B cell (primary cell): ENCODE measurements around the gene NATD1. TPM values are rescaled to one million over a fixed set of nuclear protein-coding genes. Genes with fewer than 3 reads are reported as not detected.

Source experiments
- ATAC-seq: fragments of 200-7000 bp; cut with Tn5 transposase; one replicate; pipeline ENCODE4 v1.10.0; 2021; ENCODE audit warnings: low read depth, mild to moderate bottlenecking, moderate number of reproducible peaks, moderate library complexity
- CTCF ChIA-PET: fragments of 350-600 bp; sonication (Branson Sonifier 250); formaldehyde crosslinking; loops from one replicate; lab custom pipeline; 2021; ENCODE audit warnings: antibody characterized with exemption, inconsistent platforms; lab: Charles Lee
- POLR2A ChIA-PET: fragments of 350-600 bp; sonication (Branson Sonifier 250); formaldehyde crosslinking; loops from one replicate; lab custom pipeline; 2021; ENCODE audit warnings: antibody characterized with exemption; lab: Charles Lee
- DNase-seq: peaks from one replicate; pipeline ENCODE4 v3.0.0; 2013
- H2AFZ ChIP-seq: 2 replicates; pipeline ENCODE4 v1.6.1; 2012; ENCODE audit warnings: mild to moderate bottlenecking, low read depth, low read length; ENCODE audit not compliant: insufficient read depth, poor library complexity, severe bottlenecking
- H3K27ac ChIP-seq, 2 donors: 1 replicate in 1 of 2; 2 replicates in 1 of 2; pipeline ENCODE4 v1.5.1; 2012 to 2013; ENCODE audit warnings: low read length in 2 of 2, mild to moderate bottlenecking in 2 of 2, moderate library complexity in 1 of 2
- H3K27me3 ChIP-seq, 4 experiments: fragments of 200-600 bp in 1 of 4; sonication (generic) in 1 of 4; replicated peaks in 1 of 4; 1 replicate in 2 of 4; 2 replicates in 2 of 4; pipeline versions ENCODE4 v1.6.1 to v1.7.0; 2013 to 2016; ENCODE audit warnings: low read length in 3 of 4, mild to moderate bottlenecking in 2 of 4, mixed read lengths in 1 of 4, moderate library complexity in 1 of 4; ENCODE audit not compliant: insufficient read depth in 4 of 4, control insufficient read depth in 3 of 4; ENCODE audit errors: control extremely low read depth in 1 of 4
- H3K36me3 ChIP-seq, 2 experiments: replicated peaks in 1 of 2; 1 replicate in 1 of 2; 2 replicates in 1 of 2; pipeline versions ENCODE4 v1.6.1 to v1.7.1; 2013; ENCODE audit warnings: low read length in 1 of 2; ENCODE audit not compliant: insufficient read depth in 2 of 2, control insufficient read depth in 1 of 2; ENCODE audit errors: control extremely low read depth in 1 of 2, extremely low read depth in 1 of 2
- H3K4me1 ChIP-seq, 2 donors: fragments of 200-600 bp in 1 of 2; sonication (generic) in 1 of 2; 1 replicate in 1 of 2; 2 replicates in 1 of 2; pipeline versions ENCODE4 v1.5.1 to v1.6.1; 2013 to 2017; ENCODE audit warnings: low read length in 2 of 2; ENCODE audit not compliant: control insufficient read depth in 2 of 2, insufficient read depth in 2 of 2
- H3K4me2 ChIP-seq: replicated peaks from 2 replicates; pipeline ENCODE3; 2012; ENCODE audit warnings: mild to moderate bottlenecking, low read depth, low read length; ENCODE audit not compliant: poor library complexity, severe bottlenecking
- H3K4me3 ChIP-seq, 5 experiments: fragments of 200-600 bp in 1 of 5; sonication (generic) in 1 of 5; 1 replicate in 3 of 5; 2 replicates in 2 of 5; pipeline versions ENCODE4 v1.5.1 to v1.7.0; 2011 to 2016; ENCODE audit warnings: low read length in 4 of 5, mild to moderate bottlenecking in 4 of 5, low read depth in 2 of 5, control low read depth in 1 of 5, moderate library complexity in 1 of 5; ENCODE audit not compliant: insufficient read depth in 1 of 5; ENCODE audit errors: control extremely low read depth in 1 of 5, extremely low read depth in 1 of 5
- H3K79me2 ChIP-seq: fragments of 200-600 bp; sonication (generic); one replicate; pipeline ENCODE4 v1.6.0; 2016; ENCODE audit warnings: low read length; ENCODE audit not compliant: control insufficient read depth, insufficient read depth
- H3K9ac ChIP-seq: fragments of 200-600 bp; sonication (generic); 2 replicates; pipeline ENCODE4 v1.6.1; 2017; ENCODE audit warnings: mild to moderate bottlenecking, low read length, moderate library complexity
- H3K9me3 ChIP-seq, 3 donors: one replicate each; pipeline versions ENCODE4 v1.6.1 to v1.7.1; 2013; ENCODE audit warnings: low read length in 2 of 3; ENCODE audit not compliant: control insufficient read depth in 2 of 3, insufficient read depth in 1 of 3; ENCODE audit errors: control extremely low read depth in 1 of 3
- H4K20me1 ChIP-seq: 2 replicates; pipeline ENCODE4 v1.6.0; 2012; ENCODE audit warnings: mild to moderate bottlenecking, low read length; ENCODE audit not compliant: insufficient read depth, control insufficient read depth, poor library complexity, severe bottlenecking
- H3K27ac Mint-ChIP-seq: one replicate; pipeline ENCODE4 v1.8.0; 2021; ENCODE audit warnings: mixed read lengths
- H3K27me3 Mint-ChIP-seq: one replicate; pipeline ENCODE4 v1.8.0; 2021; ENCODE audit warnings: mixed read lengths
- H3K4me1 Mint-ChIP-seq: one replicate; pipeline ENCODE4 v1.8.0; 2021; ENCODE audit warnings: mixed read lengths
- H3K4me3 Mint-ChIP-seq: one replicate; pipeline ENCODE4 v1.8.0; 2021; ENCODE audit warnings: mixed read lengths
- H3K9me3 Mint-ChIP-seq: one replicate; pipeline ENCODE4 v1.8.0; 2022; ENCODE audit warnings: mixed read lengths; ENCODE audit not compliant: insufficient read depth
- EZH2 ChIP-seq: IDR thresholded peaks from 2 replicates; pipeline ENCODE4 v1.6.1; 2012; ENCODE audit warnings: borderline replicate concordance, low read depth, mild to moderate bottlenecking, moderate library complexity, low read length; ENCODE audit not compliant: insufficient read depth, poor library complexity, severe bottlenecking
- WGBS: methylation state at CpG from one replicate; pipeline ENCODE4 v1.1.5; 2013; ENCODE audit warnings: missing lambda C conversion rate; ENCODE audit not compliant: insufficient coverage; 5-methylcytosine and 5-hydroxymethylcytosine counted together
- intact Hi-C: fragments of 100-400 bp; cut with micrococcal nuclease; formaldehyde crosslinking; loops from one replicate; pipeline ENCODE4 v1.10.0; 2022
- polyA plus RNA-seq: library from polyadenylated mRNA; depleted of rRNA; stranded (reverse); fragments of >200 nt; gene quantifications from 2 replicates; pipeline ENCODE4 v1.2.3, GENCODE V29; 2012
- total RNA-seq, 2 donors: library from RNA; stranded (reverse); fragments of 120-200 nt in 1 of 2; gene quantifications; 1 replicate in 1 of 2; 2 replicates in 1 of 2; pipeline versions ENCODE4 v1.2.3 to v1.2.4, GENCODE V29; 2013 to 2022
- TF ChIP-seq, protein P1 (sequence below): fragments of 200-600 bp; IDR thresholded peaks from one replicate; pipeline ENCODE4 v1.8.0; 2022; ENCODE audit warnings: antibody characterized with exemption, mild to moderate bottlenecking

The NATD1 gene
- total and polyA plus RNA-seq, 2 donors (not counting 1 experiment from before 2014, with no cell fraction given), result 2.0 to 6.7 TPM

DNA sequence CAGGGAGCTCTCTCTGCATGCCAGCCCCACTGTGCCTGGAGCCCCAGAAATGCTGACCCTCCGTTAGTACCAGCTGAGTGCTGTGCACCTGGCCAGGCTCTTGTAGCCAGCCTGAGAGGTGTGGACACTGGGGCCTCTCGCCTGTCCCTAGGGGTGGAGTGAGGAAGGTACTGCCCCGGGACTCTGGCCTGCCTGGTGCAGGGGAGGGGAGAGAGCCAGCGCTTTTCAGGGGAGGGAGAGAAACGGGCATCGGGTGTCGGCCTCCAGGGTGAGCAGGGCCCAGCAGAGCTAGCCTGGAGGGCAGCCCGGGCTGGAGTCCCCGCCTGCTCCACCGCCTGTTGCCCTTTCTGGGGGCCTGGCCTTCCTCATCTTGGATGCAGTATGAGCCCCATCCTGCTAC is 44.4 kb upstream of the NATD1 start:
- Histone ChIP-seq H2AFZ (no peak overlapping the region), H3K27me3 (no peaks in the 10 kb centered on the region), H3K27ac (no peak overlapping the region), H3K9ac (no peak overlapping the region), H3K36me3 (peaks cover 0 to 52% of the 10 kb centered on the region in 2 experiments), H3K4me2 (no peak overlapping the region), H3K4me1 (no peaks in the 10 kb centered on the region), H3K9me3 (peaks cover 0 to 51% (median 0%) of the 10 kb centered on the region in 3 donors), H3K79me2 (peaks cover 58% of the 10 kb centered on the region), H4K20me1 (peaks cover 84% of the 10 kb centered on the region), H3K4me3 (no peak overlapping the region)
- Mint-ChIP-seq H3K27ac (no peak overlapping the region), H3K4me1 (peaks cover 18% of the 10 kb centered on the region), H3K27me3 (no peaks in the 10 kb centered on the region), H3K4me3 (no peak overlapping the region), H3K9me3 (no peaks in the 10 kb centered on the region)
- intact Hi-C loops, result no loop called here
- TF ChIP-seq EZH2, result no peak
- TF ChIP-seq, protein P1, sequence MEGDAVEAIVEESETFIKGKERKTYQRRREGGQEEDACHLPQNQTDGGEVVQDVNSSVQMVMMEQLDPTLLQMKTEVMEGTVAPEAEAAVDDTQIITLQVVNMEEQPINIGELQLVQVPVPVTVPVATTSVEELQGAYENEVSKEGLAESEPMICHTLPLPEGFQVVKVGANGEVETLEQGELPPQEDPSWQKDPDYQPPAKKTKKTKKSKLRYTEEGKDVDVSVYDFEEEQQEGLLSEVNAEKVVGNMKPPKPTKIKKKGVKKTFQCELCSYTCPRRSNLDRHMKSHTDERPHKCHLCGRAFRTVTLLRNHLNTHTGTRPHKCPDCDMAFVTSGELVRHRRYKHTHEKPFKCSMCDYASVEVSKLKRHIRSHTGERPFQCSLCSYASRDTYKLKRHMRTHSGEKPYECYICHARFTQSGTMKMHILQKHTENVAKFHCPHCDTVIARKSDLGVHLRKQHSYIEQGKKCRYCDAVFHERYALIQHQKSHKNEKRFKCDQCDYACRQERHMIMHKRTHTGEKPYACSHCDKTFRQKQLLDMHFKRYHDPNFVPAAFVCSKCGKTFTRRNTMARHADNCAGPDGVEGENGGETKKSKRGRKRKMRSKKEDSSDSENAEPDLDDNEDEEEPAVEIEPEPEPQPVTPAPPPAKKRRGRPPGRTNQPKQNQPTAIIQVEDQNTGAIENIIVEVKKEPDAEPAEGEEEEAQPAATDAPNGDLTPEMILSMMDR, result no peak
- DNase-seq, result no peak
- no peak for ATAC-seq
- ChIA-PET CTCF (no interaction called here), POLR2A (no interaction called here)
- 71% methylated on average over 10 of the region's 10 CpGs for WGBS

DNA sequence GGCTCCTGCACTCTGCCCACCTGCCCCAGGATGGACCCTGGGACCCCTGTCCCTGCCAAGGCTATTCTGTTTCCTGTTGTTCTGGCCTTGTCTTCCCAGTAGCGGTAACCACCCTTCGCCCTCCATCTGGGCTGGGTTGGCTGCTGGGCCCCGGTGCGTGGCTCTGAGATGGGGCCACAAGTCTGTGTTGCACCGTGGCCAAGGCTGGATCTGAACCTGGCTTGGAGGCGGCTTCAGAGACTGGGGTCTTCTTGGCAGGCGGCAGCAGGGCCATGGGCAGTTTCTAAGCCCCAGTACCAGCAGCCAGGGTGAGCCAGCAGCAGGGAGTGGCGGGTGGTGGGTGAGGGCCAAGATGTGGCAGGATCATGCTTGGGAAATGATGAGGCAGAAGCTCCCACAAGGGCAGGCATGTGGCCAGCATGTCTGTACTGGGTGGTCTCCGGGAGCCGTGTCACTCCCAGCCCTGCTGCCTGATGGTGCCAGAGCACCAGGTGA is 43.9 kb upstream of the NATD1 start:
- H4K20me1 ChIP-seq, result peaks cover 89% of the 10 kb centered on the region
- peaks cover 63% of the 10 kb centered on the region for H3K79me2 ChIP-seq
- TF ChIP-seq, protein P1, result no peak
- TF ChIP-seq EZH2, result no peak
- ATAC-seq, result no peak
- H3K4me3 Mint-ChIP-seq, result no peak overlapping the region
- no peaks in the 10 kb centered on the region for H3K4me1 ChIP-seq
- 78% methylated on average over 10 of the region's 10 CpGs for WGBS
- no peak overlapping the region for H3K4me2 ChIP-seq
- H3K9ac ChIP-seq, result no peak overlapping the region
- no peak overlapping the region for H3K27ac ChIP-seq
- POLR2A ChIA-PET, result no interaction called here
- peaks cover 0 to 47% of the 10 kb centered on the region in 2 experiments for H3K36me3 ChIP-seq
- intact Hi-C loops, result no loop called here
- H3K27me3 ChIP-seq, result no peaks in the 10 kb centered on the region
- H3K4me1 Mint-ChIP-seq, result peaks cover 21% of the 10 kb centered on the region
- no peak overlapping the region for H3K27ac Mint-ChIP-seq
- H3K27me3 Mint-ChIP-seq, result no peaks in the 10 kb centered on the region
- no peak overlapping the region for H3K4me3 ChIP-seq
- H3K9me3 ChIP-seq, result peaks cover 0 to 51% (median 0%) of the 10 kb centered on the region in 3 donors
- CTCF ChIA-PET, result no interaction called here
- H3K9me3 Mint-ChIP-seq, result no peaks in the 10 kb centered on the region
- DNase-seq, result no peak
- H2AFZ ChIP-seq, result no peak overlapping the region
